ACC112 (cell line): ENCODE data around the gene TMEM120A.

ENCODE experiments used
- H2AFZ ChIP-seq: fragments of 200-600 bp; sonication (generic); one replicate; pipeline ENCODE4 v1.6.0; 2017; ENCODE audit warnings: antibody characterized with exemption, low read length; ENCODE audit not compliant: unreplicated experiment
- H3K27ac ChIP-seq: fragments of 200-600 bp; sonication (generic); 2 replicates; pipeline ENCODE4 v1.5.1; 2014; ENCODE audit warnings: low read depth, mild to moderate bottlenecking, antibody characterized with exemption, low read length, moderate library complexity
- H3K27me3 ChIP-seq: fragments of 200-600 bp; sonication (generic); 2 replicates; pipeline ENCODE4 v1.6.1; 2014; ENCODE audit warnings: mild to moderate bottlenecking, antibody characterized with exemption, low read length, moderate library complexity, mixed read lengths; ENCODE audit not compliant: insufficient read depth
- H3K36me3 ChIP-seq: fragments of 200-600 bp; sonication (generic); 2 replicates; pipeline ENCODE4 v1.6.1; 2016; ENCODE audit warnings: mild to moderate bottlenecking, antibody characterized with exemption, low read length, moderate library complexity, mixed read lengths; ENCODE audit not compliant: insufficient read depth
- H3K4me1 ChIP-seq: fragments of 200-600 bp; sonication (generic); one replicate; pipeline ENCODE4 v1.6.1; 2016; ENCODE audit warnings: low read length, mixed read lengths; ENCODE audit not compliant: insufficient read depth, unreplicated experiment, control insufficient read depth
- H3K4me3 ChIP-seq: fragments of 200-600 bp; sonication (generic); 2 replicates; pipeline ENCODE4 v1.5.1; 2014; ENCODE audit warnings: mild to moderate bottlenecking, low read depth, low read length
- H3K79me2 ChIP-seq: fragments of 200-600 bp; sonication (generic); one replicate; pipeline ENCODE4 v1.6.0; 2016; ENCODE audit warnings: low read length; ENCODE audit not compliant: control insufficient read depth, unreplicated experiment, insufficient read depth

TMEM120A gene

GRCh38 chr7:75966190-75966961, 28.0 kb downstream of the TMEM120A start:
- peaks cover 17% of the 10 kb centered on the region for H3K4me1 ChIP-seq
- H3K27me3 ChIP-seq: no peaks in the 10 kb centered on the region
- no peak overlapping the region for H2AFZ ChIP-seq
- no peaks in the 10 kb centered on the region for H3K36me3 ChIP-seq
- H3K4me3 ChIP-seq: 0 out of 2 replicates have a peak overlapping the region, but pooled peaks have one; percentile 9
- H3K27ac ChIP-seq: no peak overlapping the region
- H3K79me2 ChIP-seq: no peaks in the 10 kb centered on the region

GRCh38 chr7:75965617-75966016, 28.8 kb downstream of the TMEM120A start:
- Histone ChIP-seq H3K36me3 (no peaks in the 10 kb centered on the region), H3K27ac (no peak overlapping the region), H3K79me2 (no peaks in the 10 kb centered on the region), H3K27me3 (no peaks in the 10 kb centered on the region), H3K4me3 (no peak overlapping the region), H2AFZ (no peak overlapping the region), H3K4me1 (peaks cover 17% of the 10 kb centered on the region)

GRCh38 chr7:75963381-75963995, 30.9 kb downstream of the TMEM120A start:
- H3K27me3 ChIP-seq: no peaks in the 10 kb centered on the region
- H3K36me3 ChIP-seq: 0 out of 2 replicates have a peak, but pooled peaks cover 3% of the 10 kb centered on the region
- H3K27ac ChIP-seq: peak overlapping the region; percentile 87
- peaks cover 17% of the 10 kb centered on the region for H3K4me1 ChIP-seq
- no peak overlapping the region for H2AFZ ChIP-seq
- H3K4me3 ChIP-seq: no peak overlapping the region
- no peaks in the 10 kb centered on the region for H3K79me2 ChIP-seq

DNA sequence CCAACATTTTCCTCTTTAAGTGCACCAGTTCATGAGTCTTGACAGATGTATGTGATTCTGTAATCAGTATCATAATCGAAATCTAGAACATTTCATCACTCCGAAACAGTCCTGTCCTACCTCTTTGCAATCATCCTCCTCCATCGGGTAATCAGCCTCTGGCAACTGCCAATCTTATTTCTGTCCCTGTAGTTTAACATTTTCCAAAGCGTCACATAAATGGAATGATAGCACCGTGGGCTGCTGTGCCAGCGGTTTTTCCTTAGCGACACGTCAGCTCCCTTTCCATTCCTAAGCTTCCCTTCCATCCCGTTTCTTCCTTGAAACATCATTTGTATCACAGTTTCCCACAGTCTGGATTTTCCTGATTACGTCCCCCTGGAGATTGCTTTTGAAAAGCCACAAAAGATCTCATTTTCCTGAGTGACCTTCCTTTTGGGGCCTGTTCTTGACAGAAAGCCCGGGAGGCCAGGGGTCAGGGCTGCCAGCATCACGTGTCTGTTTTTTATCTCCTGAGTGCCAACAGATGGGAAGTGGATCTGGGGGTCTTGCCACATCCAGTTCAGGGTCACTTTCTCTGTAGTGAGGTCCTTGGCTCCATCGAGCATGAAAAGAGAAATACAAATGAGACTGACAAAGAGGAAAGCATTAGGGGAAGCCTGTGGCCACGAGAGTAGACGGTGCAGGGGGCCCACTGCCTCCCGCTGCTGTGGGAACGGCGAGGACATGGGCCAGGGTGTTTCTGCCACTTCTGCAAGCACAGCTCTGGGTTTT, 31.6 kb downstream of the TMEM120A start:
- H2AFZ ChIP-seq: peak overlapping the region; percentile 67
- H3K36me3 ChIP-seq: 0 out of 2 replicates have a peak, but pooled peaks cover 5% of the 10 kb centered on the region

GRCh38 chr7:75961218-75961617, 33.2 kb downstream of the TMEM120A start:
- H3K36me3 ChIP-seq: peaks cover 8% of the 10 kb centered on the region; the same call in 1 of the 2 replicates

More for the DNA sequence above, 31.6 kb downstream of the TMEM120A start:
- Histone ChIP-seq H3K27ac (peak overlapping the region; percentile 87), H3K27me3 (no peaks in the 10 kb centered on the region), H3K4me3 (peak overlapping the region; percentile 30; the same call in 1 of the 2 replicates), H3K79me2 (no peaks in the 10 kb centered on the region), H3K4me1 (peaks cover 17% of the 10 kb centered on the region)

GRCh38 chr7:75960372-75960771, 34.0 kb downstream of the TMEM120A start:
- no peaks in the 10 kb centered on the region for H3K79me2 ChIP-seq
- H3K4me1 ChIP-seq: peaks cover 26% of the 10 kb centered on the region
- no peak overlapping the region for H2AFZ ChIP-seq
- no peak overlapping the region for H3K27ac ChIP-seq
- no peaks in the 10 kb centered on the region for H3K27me3 ChIP-seq
- no peak overlapping the region for H3K4me3 ChIP-seq
- peaks cover 14% of the 10 kb centered on the region; the same call in 1 of the 2 replicates for H3K36me3 ChIP-seq

More at GRCh38 chr7:75961218-75961617, 33.2 kb downstream of the TMEM120A start:
- H3K4me3 ChIP-seq: no peak overlapping the region
- H3K27me3 ChIP-seq: no peaks in the 10 kb centered on the region
- peaks cover 19% of the 10 kb centered on the region for H3K4me1 ChIP-seq
- H3K27ac ChIP-seq: no peak overlapping the region
- H2AFZ ChIP-seq: no peak overlapping the region
- no peaks in the 10 kb centered on the region for H3K79me2 ChIP-seq

- H3K27ac ChIP-seq: no peak overlapping the region
- no peak overlapping the region for H3K4me3 ChIP-seq
- H3K36me3 ChIP-seq: peaks cover 14% of the 10 kb centered on the region; the same call in 1 of the 2 replicates
- H2AFZ ChIP-seq: no peak overlapping the region
- H3K79me2 ChIP-seq: no peaks in the 10 kb centered on the region
- H3K27me3 ChIP-seq: no peaks in the 10 kb centered on the region
- peaks cover 26% of the 10 kb centered on the region for H3K4me1 ChIP-seq
Measured at GRCh38 chr7:75958802-75959543, 35.4 kb downstream of the TMEM120A start.

- H3K79me2 ChIP-seq: no peaks in the 10 kb centered on the region
- H3K4me3 ChIP-seq: no peak overlapping the region
- peaks cover 13% of the 10 kb centered on the region for H3K4me1 ChIP-seq
- no peak overlapping the region for H2AFZ ChIP-seq
- no peaks in the 10 kb centered on the region for H3K27me3 ChIP-seq
- H3K27ac ChIP-seq: no peak overlapping the region
- H3K36me3 ChIP-seq: peaks cover 14% of the 10 kb centered on the region; the same call in 1 of the 2 replicates
Measured at GRCh38 chr7:75957021-75957736, 37.2 kb downstream of the TMEM120A start.

- Histone ChIP-seq H3K36me3 (peaks cover 14% of the 10 kb centered on the region; the same call in 1 of the 2 replicates), H3K79me2 (no peaks in the 10 kb centered on the region), H3K27ac (no peak overlapping the region)
Measured at GRCh38 chr7:75955331-75955955, 39.0 kb downstream of the TMEM120A start.

More at GRCh38 chr7:75955331-75955955, 39.0 kb downstream of the TMEM120A start:
- no peak overlapping the region for H3K4me3 ChIP-seq
- no peak overlapping the region for H2AFZ ChIP-seq
- no peaks in the 10 kb centered on the region for H3K27me3 ChIP-seq
- peaks cover 15% of the 10 kb centered on the region for H3K4me1 ChIP-seq
